Erythroblast (primary cell): ENCODE results near the gene PANK3.
A peak's percentile ranks its signal among the peaks of the same experiment; 100 is the strongest.
"Not testable (repeated sequence)": the region's sequence is repeated elsewhere in the genome, so short reads cannot be mapped to it uniquely, and the experiment has no call there.

Source experiments
- DNase-seq, 2 experiments: peaks; one replicate each; lab custom pipeline; 2025; lab: John Stamatoyannopoulos, UW
- GATA1 ChIP-seq: IDR thresholded peaks from 2 replicates; pipeline ENCODE4 v1.6.1; 2011; ENCODE audit warnings: low read depth, mild to moderate bottlenecking, control low read depth, low read length, moderate library complexity
- POLR2A ChIP-seq: IDR thresholded peaks from 2 replicates; pipeline ENCODE4 v1.6.1; 2011; ENCODE audit warnings: mild to moderate bottlenecking, low read length

The PANK3 gene

GRCh38 chr5:168550656-168551055, 28.5 kb downstream of the PANK3 start:
- no peak for TF ChIP-seq POLR2A
- no peak for TF ChIP-seq GATA1
- no peak for DNase-seq

- DNase-seq, result no peak
- no peak for TF ChIP-seq GATA1
- TF ChIP-seq POLR2A, result no peak
These were observed 29.6 kb downstream of the PANK3 start for GRCh38 chr5:168549554-168549953.

- TF ChIP-seq POLR2A (no peak), GATA1 (no peak)
- no peak for DNase-seq
These were observed 42.0 kb downstream of the PANK3 start for GRCh38 chr5:168537176-168537575.

- DNase-seq, result not testable (repeated sequence)
These were observed 44.8 kb downstream of the PANK3 start for GRCh38 chr5:168534351-168534750.

GRCh38 chr5:168531987-168532864, 46.9 kb downstream of the PANK3 start:
- DNase-seq, result no peak
- TF ChIP-seq POLR2A, result no peak
- no peak for TF ChIP-seq GATA1

GRCh38 chr5:168531191-168531590, 48.0 kb downstream of the PANK3 start:
- no peak for DNase-seq
- no peak for TF ChIP-seq GATA1
- TF ChIP-seq POLR2A, result no peak

- DNase-seq, result no peak
- no peak for TF ChIP-seq GATA1
- no peak for TF ChIP-seq POLR2A
These were observed 48.5 kb downstream of the PANK3 start for GRCh38 chr5:168530621-168531150.

GRCh38 chr5:168529374-168530234, 49.6 kb downstream of the PANK3 start:
- DNase-seq, result peak in 1 of 2 experiments; percentile 6
- TF ChIP-seq GATA1, result no peak
- TF ChIP-seq POLR2A, result no peak

- TF ChIP-seq GATA1 (no peak), POLR2A (no peak)
- DNase-seq, result peak; percentile 46 to 48
These were observed 50.4 kb downstream of the PANK3 start, which contains the start of gene FBLL1 for GRCh38 chr5:168528521-168529373. TSS of gene FBLL1 (plus strand) at chr5:168529305. CDS start at chr5:168529505, 200 bp downstream.

- DNase-seq, result no peak
- TF ChIP-seq GATA1 (no peak), POLR2A (no peak)
These were observed 51.3 kb downstream of the PANK3 start for GRCh38 chr5:168527756-168528295.

GRCh38 chr5:168525856-168526255, 53.3 kb downstream of the PANK3 start:
- TF ChIP-seq POLR2A (no peak), GATA1 (no peak)
- DNase-seq, result no peak

- DNase-seq, result no peak
- TF ChIP-seq POLR2A (no peak), GATA1 (no peak)
These were observed 65.2 kb downstream of the PANK3 start for GRCh38 chr5:168513861-168514428.
